GM12892 (cell line): ENCODE data around the gene SOX8.

Source experiments
- POLR2A ChIP-seq: IDR thresholded peaks from 2 replicates; pipeline ENCODE4 v1.6.1; 2011; ENCODE audit warnings: low read depth, low read length, control low read depth
- POLR2AphosphoS5 ChIP-seq: IDR thresholded peaks from 2 replicates; pipeline ENCODE4 v1.6.1; 2011; ENCODE audit warnings: low read depth, low read length, control low read depth

DNA sequence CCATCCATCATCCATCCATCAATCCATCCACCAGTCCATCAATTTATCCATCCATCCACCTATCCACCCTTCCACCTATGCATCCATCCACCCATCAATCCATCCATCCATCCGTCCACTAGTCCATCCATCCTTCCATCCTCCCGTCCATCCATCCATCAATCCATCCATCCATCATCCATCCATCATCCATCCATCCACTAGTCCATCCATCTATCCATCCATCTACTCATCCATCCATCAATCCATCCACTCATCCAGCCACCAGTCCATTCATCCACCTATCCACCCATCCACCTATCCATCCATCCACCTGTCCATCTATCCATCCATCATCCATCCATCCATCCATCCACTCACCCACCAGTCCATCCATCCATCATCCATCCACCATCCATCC is 51.0 kb downstream of the SOX8 start:
- TF ChIP-seq POLR2AphosphoS5, result no peak
- TF ChIP-seq POLR2A, result no peak
